Astrocyte (in vitro differentiated cells and primary cell): ENCODE measurements around the gene CD46. TPM values are rescaled to one million over a fixed set of nuclear protein-coding genes. Genes with fewer than 3 reads are reported as not detected.

Experiments used
- DNase-seq: peaks from one replicate; pipeline ENCODE4 v3.0.0-alpha.2; 2010; ENCODE audit warnings: low read depth
- FAIRE-seq: peaks from 2 replicates; lab custom pipeline; 2011; peaks lifted over from hg19 to GRCh38; lab: Jason Lieb, UNC
- H2AFZ ChIP-seq: 2 replicates; pipeline ENCODE4 v1.6.0; 2012; ENCODE audit warnings: low read depth, low read length, inconsistent platforms
- H3K27ac ChIP-seq: 2 replicates; pipeline ENCODE4 v1.5.1; 2011; ENCODE audit warnings: low read depth, low read length, inconsistent platforms
- H3K27me3 ChIP-seq: 2 replicates; pipeline ENCODE4 v1.6.0; 2011; ENCODE audit warnings: low read length, inconsistent platforms; ENCODE audit not compliant: insufficient read depth
- H3K36me3 ChIP-seq: 2 replicates; pipeline ENCODE4 v1.5.1; 2011; ENCODE audit warnings: low read length, inconsistent platforms; ENCODE audit not compliant: insufficient read depth
- H3K4me1 ChIP-seq: 2 replicates; pipeline ENCODE4 v1.5.1; 2011; ENCODE audit warnings: low read length, inconsistent platforms; ENCODE audit not compliant: insufficient read depth
- H3K4me2 ChIP-seq: 2 replicates; pipeline ENCODE4 v1.6.0; 2012; ENCODE audit warnings: low read length, inconsistent platforms
- H3K4me3 ChIP-seq: 2 replicates; pipeline ENCODE4 v1.5.1; 2011; ENCODE audit warnings: low read depth, mild to moderate bottlenecking, low read length, inconsistent platforms; ENCODE audit not compliant: insufficient read depth
- H3K79me2 ChIP-seq: 2 replicates; pipeline ENCODE4 v1.6.0; 2012; ENCODE audit warnings: mild to moderate bottlenecking, low read length, inconsistent platforms; ENCODE audit not compliant: insufficient read depth
- H3K9ac ChIP-seq: 2 replicates; pipeline ENCODE4 v1.6.0; 2012; ENCODE audit warnings: mild to moderate bottlenecking, low read length, inconsistent platforms
- H3K9me3 ChIP-seq: 2 replicates; pipeline ENCODE4 v1.5.1; 2012; ENCODE audit warnings: low read depth, mild to moderate bottlenecking, low read length, inconsistent platforms; ENCODE audit not compliant: insufficient read depth
- H4K20me1 ChIP-seq: 2 replicates; pipeline ENCODE4 v1.6.0; 2012; ENCODE audit warnings: low read length, inconsistent platforms; ENCODE audit not compliant: insufficient read depth
- H3K27ac Mint-ChIP-seq: one replicate; pipeline ENCODE4 v1.8.0; 2021; ENCODE audit warnings: mild to moderate bottlenecking, mixed read lengths; ENCODE audit not compliant: unreplicated experiment
- H3K27me3 Mint-ChIP-seq: one replicate; pipeline ENCODE4 v1.8.0; 2021; ENCODE audit warnings: low read depth, mixed read lengths; ENCODE audit not compliant: unreplicated experiment
- H3K36me3 Mint-ChIP-seq: one replicate; pipeline ENCODE4 v1.8.0; 2021; ENCODE audit warnings: low read depth, mixed read lengths; ENCODE audit not compliant: unreplicated experiment
- H3K4me1 Mint-ChIP-seq: one replicate; pipeline ENCODE4 v1.8.0; 2021; ENCODE audit warnings: low read depth, mixed read lengths; ENCODE audit not compliant: unreplicated experiment
- H3K4me3 Mint-ChIP-seq: one replicate; pipeline ENCODE4 v1.8.0; 2021; ENCODE audit warnings: mild to moderate bottlenecking, moderate library complexity, mixed read lengths; ENCODE audit not compliant: unreplicated experiment
- H3K9me3 Mint-ChIP-seq: one replicate; pipeline ENCODE4 v1.8.0; 2021; ENCODE audit warnings: mild to moderate bottlenecking, mixed read lengths; ENCODE audit not compliant: unreplicated experiment
- CTCF ChIP-seq: IDR thresholded peaks from 2 replicates; pipeline ENCODE4 v1.5.1; 2011; ENCODE audit warnings: low read depth, mild to moderate bottlenecking, inconsistent platforms, low read length, moderate library complexity; ENCODE audit not compliant: insufficient read depth
- EZH2 ChIP-seq: IDR thresholded peaks from 2 replicates; pipeline ENCODE4 v1.6.1; 2012; ENCODE audit warnings: mild to moderate bottlenecking, low read length, inconsistent platforms; ENCODE audit not compliant: insufficient read depth
- total RNA-seq: library from RNA; stranded (reverse); gene quantifications from 2 replicates; pipeline ENCODE4 v1.2.1, GENCODE V29; 2021

CD46 gene
- total RNA-seq, 1 donor from 2014 or later = 176 TPM

GRCh38 chr1:207841293-207841692 is 89.4 kb downstream of the CD46 start:
- H3K9me3 Mint-ChIP-seq = peaks cover 2% of the 10 kb centered on the region
- H3K36me3 Mint-ChIP-seq = no peaks in the 10 kb centered on the region
- DNase-seq = no peak
- Histone ChIP-seq H3K27ac (no peak overlapping the region), H3K4me1 (no peaks in the 10 kb centered on the region), H3K9me3 (no peaks in the 10 kb centered on the region), H4K20me1 (no peaks in the 10 kb centered on the region), H3K36me3 (no peaks in the 10 kb centered on the region), H2AFZ (no peak overlapping the region), H3K79me2 (peaks cover 3% of the 10 kb centered on the region), H3K4me3 (no peak overlapping the region), H3K9ac (no peak overlapping the region), H3K4me2 (no peak overlapping the region), H3K27me3 (no peaks in the 10 kb centered on the region)
- FAIRE-seq = no peak
- H3K27ac Mint-ChIP-seq = no peak overlapping the region
- H3K4me1 Mint-ChIP-seq = no peaks in the 10 kb centered on the region
- H3K27me3 Mint-ChIP-seq = peaks cover 3% of the 10 kb centered on the region
- TF ChIP-seq EZH2 (no peak), CTCF (no peak)
- no peak overlapping the region for H3K4me3 Mint-ChIP-seq

DNA sequence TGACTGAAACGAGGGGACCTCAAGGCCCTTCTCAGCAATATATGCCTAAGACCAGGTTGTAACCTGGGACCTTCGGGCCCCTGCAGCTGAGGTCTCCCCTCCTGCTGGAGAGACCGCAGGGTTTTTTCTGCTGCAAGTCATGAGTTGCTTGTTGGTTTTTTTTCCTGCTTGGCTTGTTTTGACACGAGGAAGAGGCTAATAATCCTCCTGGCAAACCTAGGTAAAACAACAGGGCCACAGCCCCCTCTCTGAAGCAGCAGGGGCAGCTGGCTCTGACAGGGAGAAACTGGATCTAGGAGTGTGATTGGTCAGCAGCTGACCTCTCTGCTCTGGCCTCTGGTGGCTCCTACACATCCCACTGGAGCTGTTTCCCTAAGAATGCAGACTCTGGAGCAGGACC is 90.0 kb downstream of the CD46 start:
- Mint-ChIP-seq H3K9me3 (peaks cover 2% of the 10 kb centered on the region), H3K27me3 (peaks cover 3% of the 10 kb centered on the region), H3K27ac (no peak overlapping the region), H3K4me3 (no peak overlapping the region), H3K4me1 (no peaks in the 10 kb centered on the region), H3K36me3 (no peaks in the 10 kb centered on the region)
- Histone ChIP-seq H4K20me1 (no peaks in the 10 kb centered on the region), H3K9ac (no peak overlapping the region), H3K27ac (no peak overlapping the region), H3K36me3 (no peaks in the 10 kb centered on the region), H3K27me3 (no peaks in the 10 kb centered on the region), H3K79me2 (peaks cover 3% of the 10 kb centered on the region), H3K4me2 (no peak overlapping the region), H3K9me3 (no peaks in the 10 kb centered on the region), H2AFZ (no peak overlapping the region), H3K4me1 (no peaks in the 10 kb centered on the region), H3K4me3 (no peak overlapping the region)
- FAIRE-seq (no peak), DNase-seq (no peak)
- TF ChIP-seq CTCF = no peak
- TF ChIP-seq EZH2 = no peak

GRCh38 chr1:207842506-207842905 is 90.7 kb downstream of the CD46 start:
- no peaks in the 10 kb centered on the region for H3K4me1 ChIP-seq
- no peaks in the 10 kb centered on the region for H3K27me3 ChIP-seq
- Mint-ChIP-seq H3K9me3 (peaks cover 2% of the 10 kb centered on the region), H3K27me3 (peaks cover 3% of the 10 kb centered on the region), H3K4me3 (no peak overlapping the region), H3K36me3 (no peaks in the 10 kb centered on the region), H3K4me1 (no peaks in the 10 kb centered on the region), H3K27ac (no peak overlapping the region)
- no peaks in the 10 kb centered on the region for H3K36me3 ChIP-seq
- H4K20me1 ChIP-seq = no peaks in the 10 kb centered on the region
- no peak overlapping the region for H3K9ac ChIP-seq
- FAIRE-seq = no peak
- no peak overlapping the region for H3K4me2 ChIP-seq
- DNase-seq = no peak
- no peak overlapping the region for H3K27ac ChIP-seq
- no peak overlapping the region for H3K4me3 ChIP-seq
- peaks cover 3% of the 10 kb centered on the region for H3K79me2 ChIP-seq
- TF ChIP-seq CTCF (no peak), EZH2 (no peak)
- no peaks in the 10 kb centered on the region for H3K9me3 ChIP-seq
- H2AFZ ChIP-seq = no peak overlapping the region
